Trophoblast cell (in vitro differentiated cells and primary cell): ENCODE results near the gene ITFG1.
"Not testable (repeated sequence)": the region's sequence is repeated elsewhere in the genome, so short reads cannot be mapped to it uniquely, and the experiment has no call there.

ENCODE experiments used
- DNase-seq, 2 donors: peaks; one replicate each; pipeline ENCODE4 v3.0.0-alpha.2; 2016
- H2AFZ ChIP-seq: 2 replicates; pipeline ENCODE4 v1.6.1; 2013; ENCODE audit warnings: low read length, moderate library complexity, mild to moderate bottlenecking; ENCODE audit not compliant: insufficient read depth, poor library complexity
- H2AK5ac ChIP-seq: 2 replicates; pipeline ENCODE4 v1.6.1; 2013; ENCODE audit warnings: mild to moderate bottlenecking, low read length
- H2BK120ac ChIP-seq: 2 replicates; pipeline ENCODE4 v1.6.1; 2013; ENCODE audit warnings: low read length, mild to moderate bottlenecking, moderate library complexity; ENCODE audit not compliant: insufficient read depth, poor library complexity
- H2BK12ac ChIP-seq: 2 replicates; pipeline ENCODE4 v1.6.1; 2013; ENCODE audit warnings: mild to moderate bottlenecking, low read length, moderate library complexity
- H2BK5ac ChIP-seq: 2 replicates; pipeline ENCODE4 v1.6.1; 2013; ENCODE audit warnings: low read length, low read depth, moderate library complexity, mild to moderate bottlenecking; ENCODE audit not compliant: poor library complexity
- H3K14ac ChIP-seq: 2 replicates; pipeline ENCODE4 v1.6.1; 2013; ENCODE audit warnings: mild to moderate bottlenecking, low read length
- H3K18ac ChIP-seq: 2 replicates; pipeline ENCODE4 v1.6.1; 2013; ENCODE audit warnings: mild to moderate bottlenecking, low read length
- H3K23ac ChIP-seq: 2 replicates; pipeline ENCODE4 v1.6.1; 2013; ENCODE audit warnings: low read length
- H3K27ac ChIP-seq: 2 replicates; pipeline ENCODE4 v1.5.1; 2013; ENCODE audit warnings: low read depth, mild to moderate bottlenecking, inconsistent platforms, low read length, moderate library complexity
- H3K27me3 ChIP-seq: 2 replicates; pipeline ENCODE4 v1.6.1; 2013; ENCODE audit warnings: inconsistent platforms, mild to moderate bottlenecking, low read length, moderate library complexity; ENCODE audit not compliant: insufficient read depth
- H3K36me3 ChIP-seq, 2 experiments: 1 replicate in 1 of 2; 2 replicates in 1 of 2; pipeline ENCODE4 v1.6.1; 2013; ENCODE audit warnings: low read length in 2 of 2, mild to moderate bottlenecking in 2 of 2, moderate library complexity in 1 of 2; ENCODE audit not compliant: insufficient read depth in 2 of 2, control insufficient read depth in 1 of 2
- H3K4ac ChIP-seq: 2 replicates; pipeline ENCODE4 v1.6.1; 2013; ENCODE audit warnings: low read depth, mild to moderate bottlenecking, low read length, moderate library complexity
- H3K4me1 ChIP-seq, 2 experiments: 1 replicate in 1 of 2; 2 replicates in 1 of 2; pipeline ENCODE4 v1.6.1; 2013; ENCODE audit warnings: low read length in 2 of 2, mild to moderate bottlenecking in 2 of 2, moderate library complexity in 1 of 2; ENCODE audit not compliant: insufficient read depth in 2 of 2, control insufficient read depth in 1 of 2
- H3K4me2 ChIP-seq: 2 replicates; pipeline ENCODE4 v1.6.1; 2013; ENCODE audit warnings: inconsistent platforms, mild to moderate bottlenecking, low read length, moderate library complexity
- H3K4me3 ChIP-seq: 2 replicates; pipeline ENCODE4 v1.5.1; 2013; ENCODE audit warnings: mild to moderate bottlenecking, low read depth, low read length, inconsistent platforms
- H3K79me1 ChIP-seq: one replicate; pipeline ENCODE4 v1.6.1; 2013; ENCODE audit warnings: low read length
- H3K79me2 ChIP-seq: 2 replicates; pipeline ENCODE4 v1.6.1; 2013; ENCODE audit warnings: low read length, mild to moderate bottlenecking; ENCODE audit not compliant: control insufficient read depth, insufficient read depth, poor library complexity
- H3K9ac ChIP-seq: 2 replicates; pipeline ENCODE4 v1.6.1; 2013; ENCODE audit warnings: mild to moderate bottlenecking, low read length
- H3K9me3 ChIP-seq: 2 replicates; pipeline ENCODE4 v1.6.1; 2013; ENCODE audit warnings: low read depth, mild to moderate bottlenecking, control low read depth, inconsistent platforms, low read length; ENCODE audit not compliant: insufficient read depth
- H4K12ac ChIP-seq: 2 replicates; pipeline ENCODE4 v1.6.1; 2013; ENCODE audit warnings: low read depth, mild to moderate bottlenecking, low read length, moderate library complexity
- H4K8ac ChIP-seq: 2 replicates; pipeline ENCODE4 v1.6.1; 2013; ENCODE audit warnings: low read depth, mild to moderate bottlenecking, low read length, moderate library complexity
- H4K91ac ChIP-seq: one replicate; pipeline ENCODE4 v1.6.1; 2013; ENCODE audit warnings: low read depth, mild to moderate bottlenecking, low read length, moderate library complexity
- WGBS: extraction: QIAGEN DNeasy Blood & Tissue Kit; methylation state at CpG from one replicate; pipeline ENCODE4 v1.1.7; 2013; ENCODE audit warnings: missing lambda C conversion rate; ENCODE audit not compliant: insufficient read length, insufficient coverage; ENCODE audit errors: extremely low coverage; 5-methylcytosine and 5-hydroxymethylcytosine counted together

ITFG1 gene

DNA sequence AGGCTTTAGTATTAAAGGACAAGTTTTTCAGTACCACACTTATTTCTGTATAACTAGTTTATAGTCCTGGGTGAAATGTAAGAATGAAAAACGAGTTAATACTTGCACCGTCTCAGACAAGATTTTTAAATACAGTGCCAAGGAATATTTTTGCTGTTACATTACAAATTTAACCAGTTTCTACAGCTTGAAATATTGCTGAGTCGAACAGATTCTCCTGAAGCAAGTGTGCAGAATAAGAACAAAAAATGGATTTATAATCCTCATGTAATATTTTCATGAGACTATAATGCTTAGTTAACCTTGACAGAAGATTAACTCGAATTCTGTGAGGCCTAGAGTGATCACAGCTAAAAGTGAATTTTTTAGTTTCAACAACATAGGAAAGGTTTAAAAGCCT is 320.2 kb downstream of the ITFG1 start:
- Histone ChIP-seq H3K79me2 (no peaks in the 10 kb centered on the region), H2BK12ac (no peak overlapping the region), H3K18ac (no peak overlapping the region), H2AFZ (no peak overlapping the region), H3K23ac (no peak overlapping the region), H3K14ac (no peak overlapping the region), H2AK5ac (no peak overlapping the region), H4K91ac (no peak overlapping the region), H2BK5ac (no peak overlapping the region), H3K4me1 (peaks cover 0 to 5% of the 10 kb centered on the region in 2 experiments), H3K9me3 (no peaks in the 10 kb centered on the region), H3K79me1 (no peaks in the 10 kb centered on the region), H4K12ac (no peak overlapping the region), H2BK120ac (no peak overlapping the region), H4K8ac (no peak overlapping the region), H3K4me3 (no peak overlapping the region), H3K36me3 (no peaks in the 10 kb centered on the region), H3K4ac (no peak overlapping the region), H3K4me2 (no peak overlapping the region), H3K9ac (no peak overlapping the region), H3K27ac (no peak overlapping the region), H3K27me3 (peaks cover 13% of the 10 kb centered on the region)
- DNase-seq, result no peak
- WGBS, result no CpG with 5 or more reads among the region's 4 CpGs

DNA sequence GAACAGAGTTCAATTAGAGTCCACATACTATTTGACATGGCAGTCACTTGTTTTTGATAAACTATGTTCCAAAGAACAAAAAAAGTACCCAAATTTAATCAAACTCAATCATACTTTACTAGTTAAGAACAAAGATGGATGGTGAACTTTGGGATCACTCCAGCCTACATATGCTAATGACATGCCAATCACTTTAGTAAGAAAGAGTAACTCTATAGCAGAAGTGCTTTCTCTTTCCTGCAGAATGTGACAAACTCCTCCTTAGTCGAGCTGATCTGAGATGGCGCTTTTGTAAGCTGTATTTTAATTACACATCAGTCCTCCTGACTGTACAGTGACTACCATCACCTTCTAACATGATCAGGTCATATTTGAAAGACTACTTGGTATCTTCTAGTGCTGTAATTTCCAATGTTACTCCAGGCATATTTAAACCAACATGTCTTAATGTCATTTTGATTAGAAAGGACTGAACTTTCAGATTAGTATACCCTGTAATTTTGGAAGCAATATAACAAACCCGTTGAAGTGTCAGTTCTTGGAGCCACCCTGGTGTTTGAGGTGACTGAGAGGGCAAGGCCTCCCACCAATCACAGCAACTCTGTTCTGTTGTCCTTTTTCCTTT is 321.2 kb downstream of the ITFG1 start:
- H3K4me1 ChIP-seq, result peaks cover 0 to 5% of the 10 kb centered on the region in 2 experiments
- H4K12ac ChIP-seq, result no peak overlapping the region
- H3K27ac ChIP-seq, result no peak overlapping the region
- no CpG with 5 or more reads among the region's 3 CpGs for WGBS
- H2BK120ac ChIP-seq, result no peak overlapping the region
- no peak overlapping the region for H3K9ac ChIP-seq
- H3K36me3 ChIP-seq, result no peaks in the 10 kb centered on the region
- H4K8ac ChIP-seq, result no peak overlapping the region
- H3K79me1 ChIP-seq, result no peaks in the 10 kb centered on the region
- H2BK12ac ChIP-seq, result no peak overlapping the region
- H3K9me3 ChIP-seq, result no peaks in the 10 kb centered on the region
- no peak overlapping the region for H3K18ac ChIP-seq
- no peak overlapping the region for H3K23ac ChIP-seq
- H2AFZ ChIP-seq, result no peak overlapping the region
- H2BK5ac ChIP-seq, result no peak overlapping the region
- no peak overlapping the region for H3K4me2 ChIP-seq
- no peak overlapping the region for H4K91ac ChIP-seq
- H3K14ac ChIP-seq, result no peak overlapping the region
- H2AK5ac ChIP-seq, result no peak overlapping the region
- H3K4ac ChIP-seq, result no peak overlapping the region
- no peak overlapping the region for H3K4me3 ChIP-seq
- H3K79me2 ChIP-seq, result no peaks in the 10 kb centered on the region
- H3K27me3 ChIP-seq, result peaks cover 11% of the 10 kb centered on the region
- DNase-seq, result no peak

GRCh38 chr16:47137925-47138324 is 322.9 kb downstream of the ITFG1 start:
- H3K23ac ChIP-seq, H3K9me3 ChIP-seq, H3K27ac ChIP-seq, H4K91ac ChIP-seq, H3K4me2 ChIP-seq, H2BK12ac ChIP-seq, H2BK5ac ChIP-seq, H3K4me3 ChIP-seq, H3K4ac ChIP-seq, H3K14ac ChIP-seq, H4K12ac ChIP-seq, H3K27me3 ChIP-seq, DNase-seq, H2AFZ ChIP-seq, H3K79me1 ChIP-seq, H3K9ac ChIP-seq, H3K18ac ChIP-seq, H3K4me1 ChIP-seq, H3K36me3 ChIP-seq, H4K8ac ChIP-seq, H2AK5ac ChIP-seq, H2BK120ac ChIP-seq, H3K79me2 ChIP-seq: not testable (repeated sequence)
- no CpG with 5 or more reads among the region's 9 CpGs for WGBS

GRCh38 chr16:47136099-47136842 is 324.6 kb downstream of the ITFG1 start:
- Histone ChIP-seq H3K9ac (no peak overlapping the region), H4K8ac (no peak overlapping the region), H3K79me2 (no peaks in the 10 kb centered on the region), H3K4ac (no peak overlapping the region), H2BK120ac (no peak overlapping the region), H2BK5ac (no peak overlapping the region), H2BK12ac (no peak overlapping the region), H3K27ac (no peak overlapping the region), H3K9me3 (no peaks in the 10 kb centered on the region), H3K23ac (no peak overlapping the region), H4K91ac (no peak overlapping the region), H2AK5ac (no peak overlapping the region), H3K79me1 (no peaks in the 10 kb centered on the region), H3K4me1 (no peaks in the 10 kb centered on the region), H3K14ac (no peak overlapping the region), H2AFZ (no peak overlapping the region), H4K12ac (no peak overlapping the region), H3K18ac (no peak overlapping the region), H3K4me2 (no peak overlapping the region), H3K27me3 (no peaks in the 10 kb centered on the region), H3K36me3 (no peaks in the 10 kb centered on the region), H3K4me3 (no peak overlapping the region)
- no CpG with 5 or more reads among the region's 8 CpGs for WGBS
- no peak for DNase-seq
